ENCODE measurements around the gene DAAM1.

DNA sequence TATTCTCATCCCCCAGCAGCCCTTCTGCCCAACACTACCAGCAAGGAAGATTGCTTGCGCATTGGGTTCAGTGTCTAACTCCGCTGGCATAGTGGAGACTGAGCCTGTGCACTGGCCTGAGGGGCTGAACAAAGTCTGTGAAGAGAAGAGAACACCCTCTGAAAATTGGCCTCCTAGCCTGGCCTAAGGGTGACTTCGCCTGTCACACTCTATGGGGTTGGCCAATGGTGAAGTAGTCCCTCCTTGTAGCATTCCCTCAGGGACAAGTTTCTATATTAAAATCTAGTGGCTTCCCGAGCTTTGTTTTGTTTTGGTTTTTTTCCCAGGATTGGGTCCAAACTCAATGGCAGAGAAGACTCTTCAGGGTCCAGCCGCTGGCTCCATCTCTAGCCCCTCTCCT, 49.1 kb upstream of the DAAM1 start:
- TF ChIP-seq, protein P1, sequence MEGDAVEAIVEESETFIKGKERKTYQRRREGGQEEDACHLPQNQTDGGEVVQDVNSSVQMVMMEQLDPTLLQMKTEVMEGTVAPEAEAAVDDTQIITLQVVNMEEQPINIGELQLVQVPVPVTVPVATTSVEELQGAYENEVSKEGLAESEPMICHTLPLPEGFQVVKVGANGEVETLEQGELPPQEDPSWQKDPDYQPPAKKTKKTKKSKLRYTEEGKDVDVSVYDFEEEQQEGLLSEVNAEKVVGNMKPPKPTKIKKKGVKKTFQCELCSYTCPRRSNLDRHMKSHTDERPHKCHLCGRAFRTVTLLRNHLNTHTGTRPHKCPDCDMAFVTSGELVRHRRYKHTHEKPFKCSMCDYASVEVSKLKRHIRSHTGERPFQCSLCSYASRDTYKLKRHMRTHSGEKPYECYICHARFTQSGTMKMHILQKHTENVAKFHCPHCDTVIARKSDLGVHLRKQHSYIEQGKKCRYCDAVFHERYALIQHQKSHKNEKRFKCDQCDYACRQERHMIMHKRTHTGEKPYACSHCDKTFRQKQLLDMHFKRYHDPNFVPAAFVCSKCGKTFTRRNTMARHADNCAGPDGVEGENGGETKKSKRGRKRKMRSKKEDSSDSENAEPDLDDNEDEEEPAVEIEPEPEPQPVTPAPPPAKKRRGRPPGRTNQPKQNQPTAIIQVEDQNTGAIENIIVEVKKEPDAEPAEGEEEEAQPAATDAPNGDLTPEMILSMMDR (IDR thresholded peaks at IDR 0.05) = no peak
- TF ChIP-seq POLR2A (IDR thresholded peaks at IDR 0.05) = no peak
- TF ChIP-seq EP300 (IDR thresholded peaks at IDR 0.05) = no peak

Data from upper lobe of left lung (tissue), 4 donors.